MM.1S (cell line): ENCODE data around the gene EN2.

Experiments used
- DNase-seq: peaks from one replicate; pipeline ENCODE4 v3.0.0-alpha.2; 2015
- H2AFZ ChIP-seq: fragments of 300-600 bp; sonication (generic); 2 replicates; pipeline ENCODE4 v1.6.0; 2016; ENCODE audit warnings: antibody characterized with exemption, low read length
- H3F3A ChIP-seq: fragments of 300-600 bp; sonication (generic); 2 replicates; pipeline ENCODE4 v1.6.1; 2016; ENCODE audit warnings: mild to moderate bottlenecking, antibody characterized with exemption, low read length, moderate library complexity, mixed read lengths; ENCODE audit not compliant: insufficient read depth
- H3K27ac ChIP-seq: fragments of 300-600 bp; sonication (generic); 2 replicates; pipeline ENCODE4 v1.5.1; 2016; ENCODE audit warnings: mild to moderate bottlenecking, low read length
- H3K27me3 ChIP-seq: fragments of 300-600 bp; sonication (generic); replicated peaks from 2 replicates; pipeline ENCODE4 v1.6.0; 2016; ENCODE audit warnings: low read length; ENCODE audit not compliant: insufficient read depth
- H3K36me3 ChIP-seq: fragments of 300-600 bp; sonication (generic); replicated peaks from 2 replicates; pipeline ENCODE4 v1.6.1; 2016; ENCODE audit warnings: mild to moderate bottlenecking, low read length, mixed read lengths; ENCODE audit not compliant: insufficient read depth
- H3K4me1 ChIP-seq: fragments of 300-600 bp; sonication (generic); 2 replicates; pipeline ENCODE4 v1.6.1; 2016; ENCODE audit warnings: low read length, mixed read lengths
- H3K4me2 ChIP-seq: fragments of 300-600 bp; sonication (generic); 2 replicates; pipeline ENCODE4 v1.6.0; 2016; ENCODE audit warnings: low read depth, low read length
- H3K4me3 ChIP-seq: fragments of 300-600 bp; sonication (generic); 2 replicates; pipeline ENCODE4 v1.5.1; 2016; ENCODE audit warnings: low read length, mixed read lengths
- H3K79me2 ChIP-seq: fragments of 300-600 bp; sonication (generic); 2 replicates; pipeline ENCODE4 v1.6.1; 2016; ENCODE audit warnings: mixed run types, low read length, mixed read lengths
- H3K9ac ChIP-seq: fragments of 300-600 bp; sonication (generic); 2 replicates; pipeline ENCODE4 v1.6.1; 2016; ENCODE audit warnings: low read length, mixed read lengths
- H3K9me2 ChIP-seq: fragments of 300-600 bp; sonication (generic); replicated peaks from 2 replicates; pipeline ENCODE4 v1.6.1; 2016; ENCODE audit warnings: mild to moderate bottlenecking, low read length, mixed read lengths; ENCODE audit not compliant: insufficient read depth
- H3K9me3 ChIP-seq: fragments of 300-600 bp; sonication (generic); replicated peaks from 2 replicates; pipeline ENCODE4 v1.6.1; 2016; ENCODE audit warnings: mild to moderate bottlenecking, low read length, mixed read lengths; ENCODE audit not compliant: insufficient read depth
- H4K20me1 ChIP-seq: fragments of 300-600 bp; sonication (generic); 2 replicates; pipeline ENCODE4 v1.6.1; 2016; ENCODE audit warnings: mild to moderate bottlenecking, low read length, moderate library complexity, mixed read lengths; ENCODE audit not compliant: insufficient read depth
- CTCF ChIP-seq: fragments of 300-600 bp; sonication (generic); IDR thresholded peaks from 2 replicates; pipeline ENCODE4 v1.5.1; 2016; ENCODE audit warnings: antibody characterized with exemption, low read length, mixed read lengths
- EZH2 ChIP-seq: fragments of 300-600 bp; sonication (generic); optimal IDR thresholded peaks from 2 replicates; pipeline ENCODE3; 2017; ENCODE audit warnings: low read depth, mild to moderate bottlenecking, antibody characterized with exemption, low read length, mixed read lengths
- EZH2phosphoT487 ChIP-seq: fragments of 300-600 bp; sonication (generic); IDR thresholded peaks from 2 replicates; pipeline ENCODE4 v1.6.1; 2018; ENCODE audit warnings: antibody characterized with exemption, low read length

The EN2 gene

GRCh38 chr7:155495440-155496248, 37.7 kb downstream of the EN2 start:
- no peaks in the 10 kb centered on the region for H3K9me2 ChIP-seq
- H3K4me3 ChIP-seq: no peak overlapping the region
- no peaks in the 10 kb centered on the region for H3K4me1 ChIP-seq
- DNase-seq: no peak
- H3K79me2 ChIP-seq: no peaks in the 10 kb centered on the region
- H3K9me3 ChIP-seq: no peaks in the 10 kb centered on the region
- no peak overlapping the region for H3K9ac ChIP-seq
- H3K36me3 ChIP-seq: no peaks in the 10 kb centered on the region
- H3K27me3 ChIP-seq: peaks cover 82% of the 10 kb centered on the region
- TF ChIP-seq EZH2phosphoT487: no peak
- no peak for TF ChIP-seq CTCF
- TF ChIP-seq EZH2: no peak
- H3K27ac ChIP-seq: no peak overlapping the region
- no peaks in the 10 kb centered on the region for H3F3A ChIP-seq
- no peak overlapping the region for H2AFZ ChIP-seq
- no peak overlapping the region for H3K4me2 ChIP-seq
- no peaks in the 10 kb centered on the region for H4K20me1 ChIP-seq

- H2AFZ ChIP-seq: no peak overlapping the region
- no peak overlapping the region for H3K4me3 ChIP-seq
- no peaks in the 10 kb centered on the region for H3F3A ChIP-seq
Observed at GRCh38 chr7:155496267-155497005, 38.5 kb downstream of the EN2 start.

GRCh38 chr7:155497149-155497901, 39.4 kb downstream of the EN2 start:
- Histone ChIP-seq H3K4me2 (no peak overlapping the region), H2AFZ (no peak overlapping the region), H3F3A (no peaks in the 10 kb centered on the region), H3K27ac (no peak overlapping the region), H3K9me2 (no peaks in the 10 kb centered on the region), H3K27me3 (peaks cover 79% of the 10 kb centered on the region), H3K9ac (no peak overlapping the region), H3K4me1 (no peaks in the 10 kb centered on the region), H4K20me1 (no peaks in the 10 kb centered on the region), H3K4me3 (no peak overlapping the region), H3K9me3 (no peaks in the 10 kb centered on the region), H3K36me3 (no peaks in the 10 kb centered on the region), H3K79me2 (no peaks in the 10 kb centered on the region)
- TF ChIP-seq EZH2phosphoT487 (no peak), CTCF (no peak), EZH2 (no peak)
- DNase-seq: no peak

More at GRCh38 chr7:155496267-155497005, 38.5 kb downstream of the EN2 start:
- Histone ChIP-seq H3K9me3 (no peaks in the 10 kb centered on the region), H3K9ac (no peak overlapping the region), H4K20me1 (no peaks in the 10 kb centered on the region), H3K36me3 (no peaks in the 10 kb centered on the region), H3K4me2 (no peak overlapping the region), H3K27ac (no peak overlapping the region), H3K4me1 (no peaks in the 10 kb centered on the region), H3K27me3 (peaks cover 80% of the 10 kb centered on the region), H3K9me2 (no peaks in the 10 kb centered on the region), H3K79me2 (no peaks in the 10 kb centered on the region)
- TF ChIP-seq EZH2 (no peak), EZH2phosphoT487 (no peak), CTCF (no peak)
- DNase-seq: no peak
